ENCODE measurements around the gene PATE1. TPM values are rescaled to one million over a fixed set of nuclear protein-coding genes. Genes with fewer than 3 reads are reported as not detected.

The PATE1 gene
- polyA plus RNA-seq, 1 donor from 2014 or later, result not detected

DNA sequence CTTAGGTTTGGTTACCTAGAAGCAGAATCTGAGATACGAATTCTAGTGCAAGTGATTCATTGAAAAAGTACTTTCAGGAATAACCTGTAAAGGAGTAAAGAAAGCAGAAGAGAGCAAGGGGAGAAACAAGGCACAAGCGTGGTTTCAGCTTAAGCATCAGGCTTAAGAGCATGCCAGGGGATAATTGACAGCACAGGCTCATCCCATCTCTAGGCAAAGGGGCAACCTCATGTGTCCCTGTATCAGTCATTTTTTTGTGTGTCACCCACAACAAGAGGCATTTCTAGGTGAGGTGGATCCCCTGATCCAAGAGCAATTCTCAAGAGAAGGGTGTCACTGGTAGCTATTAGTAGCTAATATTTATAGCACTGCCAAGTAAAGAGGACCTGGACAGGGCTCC lies 24.5 kb downstream of the PATE1 start:
- H3K4me1 Mint-ChIP-seq, result no peaks in the 10 kb centered on the region
- no peaks in the 10 kb centered on the region for H3K36me3 Mint-ChIP-seq
- H3K9me3 Mint-ChIP-seq, result peaks cover 0 to 4% (median 0%) of the 10 kb centered on the region in 3 donors
- no peak overlapping the region for H3K27ac Mint-ChIP-seq
- H3K27me3 Mint-ChIP-seq, result peaks cover 3% of the 10 kb centered on the region
- H3K4me3 Mint-ChIP-seq, result no peak overlapping the region

DNA sequence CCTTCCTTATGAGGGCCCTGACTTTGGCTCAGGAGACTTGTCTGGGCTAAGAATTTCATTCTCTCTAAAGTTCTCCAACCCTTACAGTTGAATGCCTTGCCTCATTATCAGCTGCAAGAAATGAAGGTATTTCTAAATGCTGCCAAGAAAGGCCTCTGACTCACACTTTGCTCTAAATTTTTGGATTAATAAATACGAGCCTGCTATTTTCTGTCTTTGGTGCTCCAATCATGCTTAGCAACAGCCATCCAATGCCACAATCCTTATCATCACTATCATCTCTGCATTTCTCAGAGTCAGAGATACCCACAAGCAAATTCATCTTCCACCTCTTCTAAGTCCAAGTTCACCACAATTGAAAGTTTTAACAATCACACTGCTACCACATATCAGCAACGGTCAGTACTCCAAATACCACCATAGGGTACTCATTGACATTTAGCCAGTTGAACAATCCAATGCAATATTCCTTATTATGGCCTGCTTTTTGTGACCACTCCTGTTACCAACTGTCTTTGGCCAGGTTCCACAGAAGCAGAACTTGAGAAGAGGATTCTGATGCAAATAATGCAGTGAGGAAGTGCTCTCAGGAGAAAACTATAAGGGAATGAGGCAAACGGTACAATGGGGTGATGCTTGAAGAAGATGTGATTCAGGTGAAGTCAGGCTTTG lies 26.9 kb downstream of the PATE1 start:
- H3K27ac Mint-ChIP-seq, result no peak overlapping the region
- no peaks in the 10 kb centered on the region for H3K4me1 Mint-ChIP-seq

DNA sequence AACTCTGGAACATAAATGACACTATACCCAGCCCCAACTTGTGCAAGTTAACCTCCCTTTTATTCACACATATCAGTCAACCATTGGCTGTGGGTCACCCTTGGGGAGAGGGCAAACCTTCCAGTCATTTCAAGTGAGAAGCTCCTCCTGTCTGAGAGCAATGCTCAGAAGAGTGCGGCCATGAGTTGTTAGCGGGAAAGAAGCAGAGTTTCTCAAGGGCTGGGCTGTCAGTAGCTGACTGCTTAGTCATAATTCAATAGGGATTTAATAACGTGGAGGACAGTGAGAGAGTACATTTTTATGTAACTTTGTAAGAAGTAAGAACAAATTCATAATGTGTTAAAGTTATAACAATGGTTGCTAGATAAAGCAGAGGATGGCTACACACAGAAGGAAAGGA lies 27.4 kb downstream of the PATE1 start:
- H3K27ac Mint-ChIP-seq, result no peak overlapping the region
- H3K36me3 Mint-ChIP-seq, result no peaks in the 10 kb centered on the region
- H3K9me3 Mint-ChIP-seq, result peaks cover 0 to 3% (median 1%) of the 10 kb centered on the region in 3 donors

More for the DNA sequence above, 26.9 kb downstream of the PATE1 start:
- H3K27me3 Mint-ChIP-seq, result peaks cover 3% of the 10 kb centered on the region
- H3K4me3 Mint-ChIP-seq, result no peak overlapping the region
- H3K36me3 Mint-ChIP-seq, result no peaks in the 10 kb centered on the region
- peaks cover 0 to 2% (median 1%) of the 10 kb centered on the region in 3 donors for H3K9me3 Mint-ChIP-seq

DNA sequence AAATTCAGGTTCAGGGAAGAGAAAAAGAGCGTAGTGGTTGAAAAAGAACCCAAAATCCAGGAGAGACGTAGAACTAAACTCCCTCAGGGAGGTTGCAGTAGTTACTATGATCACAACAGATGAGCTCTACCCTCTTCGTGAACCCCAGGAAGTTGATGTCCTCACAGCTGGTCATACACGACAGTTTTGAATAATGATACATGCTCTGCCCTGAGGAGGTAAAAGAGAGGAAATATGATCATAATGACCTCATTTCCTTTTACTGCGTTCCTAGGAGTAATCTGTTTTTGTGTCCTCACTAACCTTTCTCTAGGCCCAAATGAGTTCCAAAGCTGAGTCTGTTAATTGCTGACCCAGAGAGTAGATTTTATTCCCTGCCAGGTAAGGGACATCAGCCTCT lies 31.2 kb downstream of the PATE1 start:
- H3K27ac Mint-ChIP-seq, result no peak overlapping the region
- peaks cover 0 to 4% (median 4%) of the 10 kb centered on the region in 3 donors for H3K9me3 Mint-ChIP-seq
- H3K4me3 Mint-ChIP-seq, result no peak overlapping the region
- H3K27me3 Mint-ChIP-seq, result peaks cover 1% of the 10 kb centered on the region
- no peaks in the 10 kb centered on the region for H3K4me1 Mint-ChIP-seq
- peaks cover 3% of the 10 kb centered on the region for H3K36me3 Mint-ChIP-seq

More for the DNA sequence above, 27.4 kb downstream of the PATE1 start:
- Mint-ChIP-seq H3K4me1 (no peaks in the 10 kb centered on the region), H3K4me3 (no peak overlapping the region), H3K27me3 (peaks cover 1% of the 10 kb centered on the region)

DNA sequence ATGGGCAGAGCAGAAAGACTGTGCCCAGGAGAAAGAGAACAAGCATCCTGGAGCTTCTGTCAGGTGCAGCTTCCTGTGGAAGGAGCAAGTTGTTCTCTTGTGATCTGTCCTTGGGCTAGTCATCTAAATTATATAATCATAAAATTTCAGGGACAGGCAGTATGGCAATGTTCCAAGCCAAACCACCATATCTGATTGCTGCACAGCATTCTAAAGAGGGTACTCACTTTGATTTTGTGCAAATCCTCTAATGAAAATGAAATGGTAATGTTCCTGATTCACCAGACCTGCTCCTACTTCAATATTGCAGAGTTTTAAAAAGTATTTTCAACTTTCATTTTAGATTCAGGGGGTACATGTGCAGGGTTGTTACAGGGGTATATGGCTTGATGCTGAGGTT lies 32.6 kb downstream of the PATE1 start, which contains the start of gene PATE2:
Gene PATE2 (minus strand): TSS at position 101 of the 400 bp plus-strand sequence. CDS start 55 bp downstream, at position 46.
- no peaks in the 10 kb centered on the region for H3K27me3 Mint-ChIP-seq
- no peak within 1 kb of the TSS for H3K4me3 Mint-ChIP-seq
- H3K9me3 Mint-ChIP-seq, result peaks cover 0 to 4% (median 2%) of the 10 kb centered on the region in 3 donors
- H3K27ac Mint-ChIP-seq, result peak within 1 kb of the TSS in 1 of 3 donors; percentile 44
- H3K36me3 Mint-ChIP-seq, result peaks cover 3% of the 10 kb centered on the region
- H3K4me1 Mint-ChIP-seq, result no peaks in the 10 kb centered on the region

DNA sequence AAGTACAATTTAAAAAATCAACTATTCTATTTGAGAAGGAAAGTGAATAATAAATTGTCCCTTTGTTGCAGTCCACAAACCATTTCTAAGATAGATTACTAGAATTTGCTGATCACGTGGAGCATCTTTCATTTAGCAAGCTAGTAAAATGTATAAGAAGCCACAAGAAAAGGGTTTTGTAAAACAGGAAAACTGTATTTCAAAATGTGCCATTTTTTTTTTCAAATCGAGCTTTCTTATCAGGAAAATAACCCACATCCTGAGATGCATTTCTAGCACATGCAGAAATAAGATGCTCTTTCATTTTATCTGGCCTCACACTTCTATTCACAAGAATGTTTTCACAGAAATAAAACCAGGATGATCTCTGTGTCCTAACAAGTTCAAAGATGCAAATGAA lies 38.6 kb downstream of the PATE1 start:
- Mint-ChIP-seq H3K4me1 (no peaks in the 10 kb centered on the region), H3K27me3 (peaks cover 5% of the 10 kb centered on the region), H3K9me3 (peaks cover 0 to 3% (median 0%) of the 10 kb centered on the region in 3 donors), H3K27ac (no peak overlapping the region), H3K36me3 (peaks cover 3% of the 10 kb centered on the region), H3K4me3 (no peak overlapping the region)

DNA sequence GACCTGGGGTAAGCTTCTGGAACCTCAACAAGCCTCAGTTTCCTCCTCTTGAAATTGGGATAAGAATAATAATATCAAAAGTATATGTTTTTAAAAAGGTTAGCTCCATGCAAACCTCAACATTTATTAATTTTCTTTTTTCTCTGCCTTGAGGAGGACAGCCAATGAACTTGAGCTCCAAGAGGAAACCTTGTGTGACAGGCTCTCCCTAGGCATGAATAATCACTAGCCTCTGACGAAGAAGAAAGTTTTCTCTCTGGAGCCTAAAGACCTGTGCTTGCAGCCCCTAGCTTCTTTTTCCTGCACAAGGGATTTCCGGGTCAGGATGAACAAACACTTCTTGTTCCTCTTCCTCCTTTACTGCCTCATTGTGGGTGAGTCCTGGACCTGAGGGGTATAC lies 41.7 kb downstream of the PATE1 start, which contains the start of gene PATE3:
Gene PATE3 (plus strand): TSS at position 301 of the 400 bp plus-strand sequence. CDS start 25 bp downstream, at position 326.
- H3K27ac Mint-ChIP-seq, result no peak within 1 kb of the TSS
- no peak within 1 kb of the TSS for H3K4me3 Mint-ChIP-seq
- peaks cover 2% of the 10 kb centered on the region for H3K36me3 Mint-ChIP-seq
- H3K27me3 Mint-ChIP-seq, result peaks cover 6% of the 10 kb centered on the region
- H3K4me1 Mint-ChIP-seq, result no peaks in the 10 kb centered on the region
- peaks cover 0 to 5% (median 4%) of the 10 kb centered on the region in 3 donors for H3K9me3 Mint-ChIP-seq

DNA sequence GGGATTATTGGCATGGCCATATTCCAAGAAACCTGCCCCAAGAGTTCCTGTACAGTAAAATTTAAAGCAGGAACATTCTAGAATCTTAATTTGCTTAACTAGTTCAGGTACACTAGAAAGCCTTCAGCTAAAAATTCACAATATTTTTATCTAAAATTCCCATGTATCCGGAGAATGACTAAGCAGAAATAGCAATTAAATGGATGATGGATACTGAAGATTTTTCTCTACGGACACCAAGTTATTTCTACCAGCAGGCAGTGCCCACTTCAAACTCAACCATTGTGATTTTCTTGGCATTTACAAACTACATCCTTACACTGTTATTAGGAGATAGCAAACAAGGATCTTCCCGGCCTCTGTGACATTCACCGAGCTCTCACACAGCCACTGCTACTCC lies 44.7 kb downstream of the PATE1 start:
- Mint-ChIP-seq H3K27ac (no peak overlapping the region), H3K27me3 (peaks cover 3% of the 10 kb centered on the region), H3K9me3 (peaks cover 5 to 22% (median 12%) of the 10 kb centered on the region in 3 donors)

DNA sequence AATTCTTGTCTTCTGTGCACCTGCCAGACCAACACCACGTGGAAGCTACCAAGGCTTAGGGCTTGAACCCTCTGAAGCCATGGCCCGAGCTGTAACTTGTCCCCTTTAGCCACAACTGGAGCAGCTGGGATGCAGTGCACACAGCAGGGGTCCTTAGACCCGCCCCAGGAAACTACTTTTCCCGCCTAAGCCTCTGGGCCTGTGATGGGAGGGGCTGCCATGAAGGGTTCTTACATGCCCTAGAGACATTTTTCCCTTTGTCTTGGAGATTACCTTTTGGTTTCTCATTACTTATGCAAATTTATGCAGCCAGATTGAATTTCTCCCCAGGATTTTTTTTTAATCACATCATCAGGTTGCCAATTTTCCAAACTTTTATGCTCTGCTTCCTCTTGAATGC lies 51.6 kb downstream of the PATE1 start:
- no peak overlapping the region for H3K4me3 Mint-ChIP-seq
- H3K27ac Mint-ChIP-seq, result no peak overlapping the region
- no peaks in the 10 kb centered on the region for H3K36me3 Mint-ChIP-seq
- peaks cover 14 to 48% (median 29%) of the 10 kb centered on the region in 3 donors for H3K9me3 Mint-ChIP-seq
- peaks cover 3% of the 10 kb centered on the region for H3K27me3 Mint-ChIP-seq
- H3K4me1 Mint-ChIP-seq, result no peaks in the 10 kb centered on the region

More for the DNA sequence above, 44.7 kb downstream of the PATE1 start:
- H3K4me3 Mint-ChIP-seq, result no peak overlapping the region
- peaks cover 2% of the 10 kb centered on the region for H3K36me3 Mint-ChIP-seq
- no peaks in the 10 kb centered on the region for H3K4me1 Mint-ChIP-seq

Other genes with a start within 250 kb of the PATE1 start
- 41.8 TPM for gene EI24, start 176.8 kb upstream of the PATE1 start, polyA plus RNA-seq
- 57.7 TPM for gene STT3A, start 153.4 kb upstream of the PATE1 start, polyA plus RNA-seq
- gene CHEK1, start 121.1 kb upstream of the PATE1 start, polyA plus RNA-seq, result 2.8 TPM
- not detected for gene ACRV1, start 65.4 kb upstream of the PATE1 start, polyA plus RNA-seq
- gene PATE2, start 32.5 kb downstream of the PATE1 start, polyA plus RNA-seq, result not detected
- gene PATE3, start 41.8 kb downstream of the PATE1 start, polyA plus RNA-seq, result not detected
- gene PATE4, start 87.0 kb downstream of the PATE1 start, polyA plus RNA-seq, result not detected
- 12.5 TPM for gene HYLS1, start 141.4 kb downstream of the PATE1 start, polyA plus RNA-seq
- gene PUS3, start 156.9 kb downstream of the PATE1 start, polyA plus RNA-seq, result 10.0 TPM
- gene DDX25, start 158.2 kb downstream of the PATE1 start, polyA plus RNA-seq, result 0.08 TPM
- not detected for gene VSIG10L2, start 199.8 kb downstream of the PATE1 start, polyA plus RNA-seq

Measured in IgD-negative memory B cell (primary cell).